HG03354 (cell line): ENCODE results near the gene PTPRS.

Source experiments
- ATAC-seq: cut with Tn5 transposase; IDR thresholded peaks from one replicate; pipeline ENCODE4 v1.9.1; 2021; ENCODE audit warnings: mild to moderate bottlenecking; ENCODE audit not compliant: unreplicated experiment, poor library complexity, severe bottlenecking

Gene PTPRS

DNA sequence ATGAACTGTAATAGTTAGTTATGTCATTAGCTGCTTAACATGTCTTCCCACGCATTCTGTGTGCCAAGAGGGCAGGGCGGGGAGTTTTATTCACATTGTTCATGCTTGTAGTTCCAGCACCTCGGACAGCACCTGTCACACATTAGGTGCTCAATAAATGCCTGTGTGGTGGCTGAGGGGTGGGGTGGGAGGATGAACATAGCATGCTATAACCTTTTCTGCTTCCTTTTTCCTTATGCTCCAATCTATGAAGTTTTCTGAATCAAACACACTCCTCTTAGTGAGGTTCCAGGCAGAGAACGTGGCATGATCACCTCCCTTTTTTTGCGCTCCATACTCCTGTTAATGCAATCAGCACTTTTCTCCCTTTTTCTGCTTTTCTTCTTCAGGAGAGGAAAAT is 15.8 kb upstream of the PTPRS start:
- no peak for ATAC-seq

DNA sequence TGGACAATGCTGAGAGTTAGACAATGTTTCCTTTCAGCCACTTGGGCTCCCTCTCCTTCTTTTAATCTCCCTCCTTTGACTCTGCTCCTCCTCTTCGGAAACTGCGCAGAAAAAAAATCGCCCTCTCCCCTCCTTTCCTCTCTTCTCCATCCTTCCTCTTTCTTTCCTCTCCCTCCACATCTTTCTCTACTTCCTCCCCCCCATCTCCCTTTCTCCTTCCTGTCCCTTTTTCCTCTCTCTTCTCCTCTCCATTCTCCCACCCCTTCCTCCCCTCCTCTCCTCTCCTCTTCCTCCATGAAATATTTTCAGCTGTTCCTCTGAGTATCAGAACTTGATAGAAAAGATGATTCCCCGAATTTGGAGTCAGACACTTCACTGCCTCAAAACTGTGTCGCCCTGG is 15.1 kb upstream of the PTPRS start:
- ATAC-seq: no peak

DNA sequence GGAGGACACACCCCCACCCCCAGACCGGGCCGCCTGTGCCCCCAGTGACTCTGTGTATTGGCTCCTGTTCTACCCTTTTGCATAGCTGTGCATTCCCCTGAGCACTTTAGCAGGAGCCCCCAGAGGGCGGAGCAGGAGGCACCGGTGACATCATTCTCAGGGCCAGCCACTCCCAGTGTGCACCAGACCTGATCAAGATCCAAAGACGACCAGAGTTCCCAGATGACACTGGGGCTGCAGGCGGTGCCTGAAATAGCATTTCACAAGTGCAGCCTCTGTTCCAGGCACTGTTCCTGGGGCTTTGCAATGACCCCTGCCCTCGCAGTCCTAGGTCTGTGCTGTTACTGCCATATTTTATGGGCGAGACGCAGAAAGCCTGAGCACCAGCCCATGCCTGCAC is 14.5 kb upstream of the PTPRS start:
- no peak for ATAC-seq

DNA sequence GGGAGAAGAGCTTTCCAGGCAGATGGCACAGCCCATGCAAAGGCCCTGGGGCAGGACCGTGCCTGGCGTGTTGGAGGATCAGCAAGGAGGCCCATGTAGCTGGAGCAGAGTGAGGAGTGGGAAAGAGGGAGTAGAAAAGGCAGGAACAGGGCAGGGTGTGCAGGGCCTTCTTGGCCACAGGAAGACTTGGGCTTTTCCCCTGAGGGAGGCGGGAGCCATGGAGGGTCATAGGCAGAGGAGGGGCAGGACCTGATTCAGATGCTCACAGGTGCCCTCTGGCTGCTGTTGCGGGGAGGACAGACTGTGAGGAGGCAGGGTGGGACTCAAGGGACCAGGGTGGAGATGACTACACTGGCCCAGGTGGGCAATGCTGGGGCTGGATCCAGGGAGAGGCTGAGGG is 13.8 kb upstream of the PTPRS start:
- no peak for ATAC-seq

DNA sequence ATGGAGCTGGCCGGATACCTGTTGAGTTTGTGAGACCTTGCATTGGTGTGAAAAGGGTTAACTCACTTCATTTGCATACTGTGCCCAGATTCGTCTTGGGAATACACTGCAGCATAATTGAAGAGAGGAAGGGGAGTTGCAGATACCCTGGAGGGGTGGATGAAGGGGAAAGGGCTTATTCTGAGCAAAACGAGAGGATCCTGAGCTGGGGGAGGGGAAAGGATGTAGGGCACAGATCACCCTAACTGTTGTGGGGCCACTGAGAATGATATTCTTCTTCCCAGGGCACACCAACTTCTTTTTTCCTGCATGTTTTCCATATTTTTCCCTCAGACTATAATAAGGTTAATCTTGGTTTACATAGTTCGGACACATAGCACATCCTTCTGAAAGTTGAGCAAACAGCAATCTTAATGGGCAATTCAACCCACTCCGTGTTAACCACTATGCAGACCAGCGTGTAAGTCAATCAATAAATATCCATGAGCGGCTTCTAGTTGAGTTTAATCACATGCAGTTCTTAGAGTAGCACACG is 11.7 kb upstream of the PTPRS start:
- no peak for ATAC-seq

DNA sequence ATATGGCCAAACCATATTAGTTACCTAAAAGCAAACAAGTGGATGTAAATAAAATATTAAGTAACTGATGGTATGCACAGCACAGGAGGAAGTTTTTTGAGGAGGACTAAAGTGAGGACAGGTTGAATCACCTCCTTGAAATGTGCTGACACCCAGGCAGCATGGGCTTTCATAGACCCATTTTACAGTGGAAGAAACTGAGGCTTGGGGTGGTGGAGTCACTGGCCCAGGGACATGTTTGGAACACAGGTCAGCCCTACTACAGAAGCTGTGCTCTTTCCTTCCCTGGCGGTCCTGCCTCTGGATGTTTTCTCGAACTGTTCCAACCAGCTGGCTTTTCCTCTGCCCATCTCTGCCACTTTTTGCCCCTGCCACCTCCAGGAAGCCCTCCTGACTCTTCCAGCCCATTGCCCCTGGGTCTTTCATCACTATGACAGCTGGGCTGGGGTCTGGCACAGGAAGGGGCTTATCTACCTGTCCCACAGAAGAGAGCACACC is 11.2 kb upstream of the PTPRS start:
- ATAC-seq: no peak

DNA sequence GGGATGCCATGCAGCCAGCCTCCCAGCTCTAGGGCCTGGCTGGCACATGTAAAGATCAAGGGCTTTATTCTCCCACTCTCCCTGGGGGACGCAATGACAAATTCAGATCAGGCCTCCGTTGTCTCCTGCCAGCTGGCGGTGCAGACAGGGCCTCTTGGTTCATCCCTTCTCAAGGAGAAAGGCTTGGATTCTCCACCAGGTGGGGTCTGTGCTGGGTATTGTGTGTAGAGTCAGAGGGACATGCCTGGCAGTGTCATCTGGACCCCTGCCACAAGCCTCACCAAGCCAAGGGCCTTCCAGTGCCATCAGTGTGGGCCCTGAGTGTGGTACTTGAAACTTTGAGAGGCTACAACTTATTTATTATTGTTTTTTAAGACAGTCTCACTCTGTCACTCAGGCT is 8.4 kb upstream of the PTPRS start:
- no peak for ATAC-seq

DNA sequence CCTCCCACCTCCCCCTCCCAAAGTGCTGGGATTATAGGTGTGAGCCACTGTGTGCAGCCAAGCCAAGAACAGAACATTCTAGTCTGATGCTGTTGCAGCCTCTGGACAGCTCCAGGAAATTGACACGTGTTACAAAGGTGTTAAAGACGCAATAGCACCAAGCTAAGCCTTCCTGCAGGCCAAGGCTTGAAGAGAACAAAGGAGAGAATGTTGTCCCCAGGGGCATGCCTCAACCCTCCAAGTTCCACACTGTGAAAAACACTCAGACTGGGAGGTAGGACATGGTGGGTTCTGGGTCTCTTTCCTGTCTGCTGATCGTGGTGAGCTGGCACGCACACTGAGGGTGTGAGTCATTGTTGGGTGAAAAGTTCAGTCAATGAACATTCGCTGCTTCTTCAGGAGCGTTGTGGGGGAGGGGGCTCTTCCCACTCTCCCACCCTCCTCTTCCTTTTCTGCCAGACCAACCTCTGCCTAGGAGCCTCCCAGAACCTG is 5.3 kb upstream of the PTPRS start:
- no peak for ATAC-seq

DNA sequence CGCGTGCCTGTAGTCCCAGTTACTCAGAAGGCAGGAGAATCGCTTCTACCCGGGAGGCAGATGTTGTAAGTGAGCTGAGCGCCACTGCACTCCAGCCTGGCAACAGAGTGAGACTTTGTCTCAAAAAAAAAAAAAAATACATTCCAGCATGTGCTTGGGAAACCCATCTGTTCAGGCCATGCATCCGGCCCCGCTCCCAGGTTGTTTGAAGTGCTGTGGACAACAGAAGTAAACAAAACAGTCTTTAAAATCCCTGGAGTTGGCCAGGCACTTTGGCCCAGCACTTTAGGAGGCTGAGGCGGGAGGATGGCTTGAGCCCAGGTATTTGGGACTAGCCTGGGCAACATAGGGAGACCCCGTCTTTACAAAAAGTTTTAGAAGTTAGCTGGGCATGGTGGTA is 3.2 kb upstream of the PTPRS start:
- ATAC-seq: no peak

DNA sequence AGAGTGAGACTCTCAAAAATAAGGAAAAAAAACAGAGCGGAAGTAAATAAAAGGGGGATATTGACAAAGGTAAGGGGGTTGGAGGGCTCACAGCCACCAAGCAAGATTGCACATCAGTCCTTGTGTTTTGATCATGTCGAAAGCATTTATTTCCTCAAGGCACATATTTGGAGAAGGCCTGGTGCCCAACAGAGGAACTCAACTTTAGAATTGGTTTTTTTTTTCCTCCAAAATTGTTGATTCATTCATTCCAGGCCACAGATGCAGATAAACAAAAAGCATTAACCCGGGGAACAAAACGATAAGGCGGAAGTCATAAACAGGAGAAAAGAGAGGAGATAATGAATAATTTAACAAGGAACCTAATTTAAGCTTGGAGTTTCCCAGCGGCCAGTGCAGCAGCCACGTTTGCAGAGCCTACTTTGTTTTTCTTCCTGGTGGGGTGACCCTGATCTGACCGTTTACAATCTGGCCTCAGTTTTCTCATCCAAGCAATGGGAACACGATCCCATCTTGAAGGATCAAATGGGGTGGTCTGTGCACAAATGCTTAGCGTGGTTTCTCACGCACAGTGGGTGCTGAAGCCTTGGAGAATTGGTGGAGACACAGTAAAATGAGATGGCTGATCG is 2.1 kb upstream of the PTPRS start:
- no peak for ATAC-seq

DNA sequence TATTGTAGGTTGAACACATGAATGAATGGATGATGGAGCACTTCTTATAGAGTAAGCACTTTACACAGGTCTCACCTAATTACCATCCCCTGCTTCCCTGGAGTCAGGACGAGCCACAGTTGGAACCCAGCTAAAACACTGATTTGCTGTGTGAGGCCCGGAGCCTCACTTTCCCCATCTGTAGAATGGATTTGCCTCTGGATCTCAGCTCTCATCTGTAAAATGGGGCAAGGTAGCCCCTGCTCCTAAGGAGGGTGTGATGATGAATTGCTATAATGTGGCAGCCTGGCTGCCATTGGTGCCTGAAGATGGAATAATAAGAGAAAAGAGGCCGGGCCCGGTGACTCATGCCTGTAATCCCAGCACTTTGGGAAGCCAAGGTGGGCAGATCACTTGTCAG is 1.4 kb upstream of the PTPRS start:
- no peak for ATAC-seq

DNA sequence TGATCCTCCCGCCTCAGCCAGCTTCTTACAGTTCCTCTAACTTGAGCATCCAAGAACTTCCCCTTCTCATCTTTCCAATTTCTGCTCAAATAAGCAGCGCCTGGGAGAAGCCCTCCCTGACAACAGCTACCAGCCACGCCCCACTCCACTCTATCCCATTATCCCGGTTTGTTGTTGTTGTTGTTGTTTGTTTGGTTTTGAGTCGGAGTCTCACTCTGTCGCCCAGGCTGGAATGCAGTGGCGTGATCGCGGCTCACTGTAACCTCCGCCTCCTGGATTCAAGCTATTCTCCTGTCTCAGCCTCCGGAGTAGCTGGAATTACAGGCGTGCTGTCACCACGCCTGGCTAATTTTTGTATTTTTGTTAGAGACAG is 822 bp upstream of the PTPRS start:
- ATAC-seq: no peak

DNA sequence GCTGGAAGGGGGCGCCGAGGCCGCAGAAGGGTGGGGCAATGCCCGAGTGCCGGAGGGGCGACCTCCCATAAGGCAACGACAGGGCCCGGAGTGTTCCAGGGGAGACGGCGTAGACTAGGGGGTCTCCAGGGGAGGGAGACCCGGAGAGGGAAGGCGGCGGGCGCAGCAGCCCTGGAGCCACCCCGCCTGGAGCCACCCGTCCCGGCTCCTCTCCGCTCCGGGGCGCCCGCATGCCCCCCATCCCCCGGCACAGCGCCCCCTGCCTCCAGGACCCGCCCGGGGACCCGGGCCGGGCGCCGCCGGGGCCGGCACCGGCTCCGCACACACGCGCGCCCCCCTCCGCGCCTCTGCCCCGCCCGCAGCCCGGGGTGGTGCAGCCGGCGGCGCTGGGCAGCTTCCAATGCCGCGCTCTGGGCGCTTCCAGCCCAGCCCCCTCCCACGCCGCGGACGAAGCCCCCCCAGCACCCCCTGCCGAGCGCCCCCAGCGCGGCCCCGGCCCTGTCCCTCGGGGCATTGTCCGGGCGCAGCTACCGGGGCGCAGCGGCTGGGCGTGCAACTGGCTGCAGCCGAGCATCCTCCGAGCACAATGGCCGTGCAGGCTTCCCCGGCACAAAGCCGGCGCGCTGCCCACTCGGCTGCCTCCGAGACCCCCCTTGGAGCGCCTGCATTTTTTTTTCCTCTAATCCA is 519 bp downstream of the PTPRS start:
- ATAC-seq: no peak

DNA sequence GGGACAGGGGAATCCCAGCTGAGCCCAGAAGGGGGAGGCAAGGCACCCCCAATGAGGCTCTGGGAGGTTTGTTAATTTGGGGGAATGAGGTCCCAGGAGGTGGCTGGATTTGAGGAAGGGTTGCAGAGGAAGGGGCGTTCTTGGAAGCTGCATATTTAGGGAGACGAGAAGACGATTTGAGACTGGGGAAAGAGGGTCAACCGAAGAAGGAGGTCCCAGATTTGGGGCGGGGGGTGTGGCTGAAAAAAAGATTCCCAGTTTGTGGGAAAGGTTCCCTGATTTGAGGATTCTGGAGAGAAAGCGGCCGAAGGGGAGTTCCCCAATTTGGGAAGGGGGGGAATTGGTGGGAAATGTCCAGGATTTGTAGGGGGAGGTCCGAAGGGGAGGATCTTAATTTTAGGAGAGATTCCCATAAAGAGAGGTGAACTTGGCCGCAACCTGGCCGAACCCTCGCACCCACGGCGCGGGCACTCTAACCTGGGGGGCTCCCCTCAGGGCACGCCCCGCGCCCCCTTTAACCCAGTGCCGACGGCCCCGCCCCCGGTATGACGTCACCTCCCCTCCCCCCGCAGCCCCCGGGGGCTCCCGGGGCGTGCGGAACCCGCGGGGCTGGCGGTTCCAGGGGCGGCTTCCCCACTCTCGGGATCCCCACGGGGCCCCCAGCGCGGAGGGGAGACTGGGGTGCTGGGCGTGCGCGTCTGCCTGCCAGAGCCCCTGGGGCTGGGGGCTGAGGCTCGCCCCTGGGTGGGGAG is 1.2 kb downstream of the PTPRS start:
- ATAC-seq: no peak

DNA sequence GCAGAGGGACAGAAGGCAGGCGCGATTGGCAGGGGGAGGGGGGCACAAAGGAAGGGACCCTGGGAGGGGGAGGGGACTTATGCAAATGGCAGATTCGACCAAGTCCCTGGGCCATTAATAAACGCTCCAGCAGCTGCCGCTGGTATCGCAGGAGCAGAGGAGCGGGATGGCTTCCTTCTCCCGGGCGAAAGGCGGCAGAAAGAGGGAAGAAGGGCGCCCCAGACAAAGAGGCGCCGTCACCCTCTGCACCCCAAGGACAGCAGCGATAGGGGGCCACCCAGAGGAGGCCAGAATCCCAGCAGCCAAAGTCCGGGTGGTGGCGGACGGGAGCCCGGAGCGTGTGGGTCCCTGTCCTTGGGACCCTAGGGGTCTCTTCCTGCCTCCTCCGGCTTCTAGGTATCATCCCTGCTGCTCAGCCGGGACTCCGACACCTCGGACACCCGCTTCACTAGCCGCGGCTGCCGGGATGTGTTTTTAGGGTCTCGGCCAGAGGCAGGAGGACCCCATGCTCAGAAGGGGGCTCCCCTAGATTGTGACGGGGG is 1.9 kb downstream of the PTPRS start:
- ATAC-seq: no peak

DNA sequence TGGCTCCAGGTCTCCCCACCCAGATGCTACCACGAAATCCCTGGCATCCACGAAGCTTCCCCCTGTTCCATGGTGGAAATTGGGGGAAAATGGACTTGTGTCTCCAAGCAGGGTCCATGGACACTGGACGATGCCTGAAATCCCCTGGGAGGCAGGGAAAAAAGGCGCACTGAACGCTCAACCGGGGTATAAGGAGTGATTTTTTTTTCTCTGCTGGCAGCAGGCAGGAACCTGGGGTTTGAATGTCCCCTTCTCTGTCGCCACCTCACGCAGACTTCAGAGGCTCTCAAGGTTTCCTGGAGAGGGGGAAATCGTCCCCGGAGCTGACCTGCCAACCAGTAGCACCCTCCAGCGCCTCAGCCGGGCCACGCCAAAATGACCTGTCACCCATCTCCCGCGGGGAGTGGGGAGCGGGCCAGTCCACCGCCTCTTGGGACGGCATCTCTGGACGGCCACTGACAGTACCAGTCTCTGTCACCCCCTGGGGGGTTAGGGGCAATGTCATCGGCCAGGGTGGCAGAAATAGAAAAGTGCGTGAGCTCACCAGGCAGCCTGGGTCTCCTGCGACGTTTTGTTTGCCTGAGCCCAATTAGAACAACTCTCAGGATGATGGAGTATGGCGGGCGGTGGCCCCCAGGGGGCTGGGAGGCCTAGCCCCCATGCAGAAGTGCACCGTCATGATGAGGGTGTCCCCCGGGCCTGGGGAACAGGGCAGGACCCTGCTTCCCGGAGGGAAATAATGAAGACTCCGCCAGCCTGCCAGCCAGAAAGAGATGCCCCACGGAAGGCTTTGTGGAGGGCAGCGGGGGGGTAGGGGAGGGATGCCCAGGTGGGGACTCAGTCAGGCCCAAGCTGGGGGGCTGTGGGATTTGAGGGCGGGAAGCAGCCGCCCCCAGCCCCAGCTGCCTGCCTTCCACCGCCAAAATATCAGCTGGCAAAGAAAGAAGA is 2.6 kb downstream of the PTPRS start:
- no peak for ATAC-seq

DNA sequence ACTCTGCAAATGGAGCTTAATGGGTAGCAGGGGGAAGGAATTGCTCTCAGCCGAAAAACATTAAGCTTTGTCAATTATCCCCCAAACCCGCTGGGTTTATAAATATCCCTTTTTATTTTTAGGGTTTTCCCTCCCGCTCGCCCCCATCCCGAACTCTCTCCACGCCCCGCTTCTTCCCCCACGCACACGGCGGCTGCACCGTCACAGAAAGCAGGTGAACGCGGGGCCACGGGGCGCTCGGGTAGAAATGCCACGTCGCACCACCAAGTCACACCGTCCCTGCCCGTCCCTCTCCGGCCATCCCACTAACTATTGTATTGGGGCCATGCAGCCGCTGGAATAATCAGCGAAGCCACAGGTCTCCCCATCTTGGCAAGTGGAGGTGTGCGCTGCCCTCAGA is 3.5 kb downstream of the PTPRS start:
- ATAC-seq: no peak

DNA sequence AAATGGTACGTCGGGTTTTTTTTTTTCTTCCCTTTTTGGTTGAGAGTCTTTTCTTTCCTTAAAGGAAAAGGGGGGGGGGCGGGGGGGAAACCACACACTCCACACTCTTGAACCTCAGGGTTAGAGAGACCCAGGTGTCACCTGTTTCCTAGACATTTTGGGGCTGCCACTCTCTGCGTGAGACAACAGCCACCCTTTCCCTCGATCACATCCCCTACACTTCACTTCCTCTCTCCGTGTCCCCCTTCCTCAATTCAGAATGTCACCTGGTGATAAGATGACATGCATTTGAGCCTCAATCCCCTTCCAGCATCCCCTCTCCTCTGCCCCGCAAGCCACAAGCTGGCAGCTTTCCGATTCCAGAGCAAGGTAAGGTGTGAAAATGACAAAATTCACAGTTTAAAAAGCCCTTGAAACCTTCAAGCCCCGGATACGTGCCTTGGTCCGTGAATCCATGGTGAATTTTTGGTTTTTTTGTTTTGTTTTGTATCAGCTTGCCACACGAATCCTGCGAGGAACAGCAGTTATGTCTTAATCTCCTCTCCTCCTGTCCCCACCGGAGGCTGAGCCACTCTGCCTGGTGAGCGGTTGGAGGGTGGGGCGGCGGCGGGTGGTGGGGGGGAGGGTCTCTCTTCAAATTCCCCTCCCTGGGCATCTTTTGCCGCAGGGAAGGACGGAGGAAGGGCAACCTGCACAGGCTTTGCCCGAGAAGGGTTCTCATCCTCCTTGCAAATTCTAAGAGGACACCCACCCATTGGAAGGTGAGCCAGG is 4.2 kb downstream of the PTPRS start:
- ATAC-seq: no peak

DNA sequence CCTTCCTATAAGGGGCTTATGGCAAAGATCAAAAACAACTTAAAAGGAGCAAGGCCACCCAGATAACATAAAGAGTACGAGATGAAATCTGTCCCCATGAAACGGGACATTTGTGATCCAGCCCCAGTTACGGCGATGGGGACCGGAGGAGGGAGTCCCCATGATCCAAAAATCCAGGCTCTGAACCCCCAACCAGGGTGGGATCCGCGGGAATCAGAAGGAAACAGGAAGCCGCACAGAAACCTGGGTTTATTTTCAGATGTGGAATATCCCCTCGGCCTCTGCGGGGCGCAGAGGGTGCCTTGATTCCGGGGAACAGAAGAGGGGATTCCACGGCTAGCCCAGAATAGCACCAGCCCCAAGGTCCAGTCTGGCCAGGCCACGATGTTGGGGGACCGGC is 5.0 kb downstream of the PTPRS start:
- ATAC-seq: no peak
